ENCODE measurements around the gene DDX1. TPM values are rescaled to one million over a fixed set of nuclear protein-coding genes. Genes with fewer than 3 reads are reported as not detected.
A peak's percentile ranks its signal among the peaks of the same experiment; 100 is the strongest.

DDX1 gene
- total and polyA plus RNA-seq, 9 of the 15 experiments (the other 6 are each of a cell fraction or from before 2014, with no cell fraction given): 116 to 277 (median 232) TPM

- no peak for TF ChIP-seq PHTF2 (CRISPR knock-in tag; IDR thresholded peaks at IDR 0.05)
- TF ChIP-seq SMAD4 (CRISPR knock-in tag; conservative IDR thresholded peaks at IDR 0.05): peak; percentile 78
- TF ChIP-seq GABPB1 (CRISPR knock-in tag; IDR thresholded peaks at IDR 0.05): peak; percentile 100
- peak; percentile 73; the same call in 1 of the 2 replicates for TF ChIP-seq GTF2A2 (tag; IDR thresholded peaks at IDR 0.05)
- no peak for TF ChIP-seq MYBL2 (IDR thresholded peaks at IDR 0.05; ENCODE audit: low read depth)
- no peak for TF ChIP-seq MYBL2 (CRISPR knock-in tag; IDR thresholded peaks at IDR 0.05; ENCODE audit: borderline replicate concordance)
- no peak for TF ChIP-seq MCM3 (IDR thresholded peaks at IDR 0.05)
- peak; percentile 82 for TF ChIP-seq TOE1 (IDR thresholded peaks at IDR 0.05; ENCODE audit: borderline replicate concordance)
- 0 out of 2 replicates have a peak, but pooled peaks have one; percentile 61 for TF ChIP-seq TOE1 (CRISPR knock-in tag; IDR thresholded peaks at IDR 0.05; ENCODE audit: borderline replicate concordance, low read depth)
- TF ChIP-seq RUNX1 (IDR thresholded peaks at IDR 0.05; ENCODE audit: low read depth): no peak
- TF ChIP-seq THRA (IDR thresholded peaks at IDR 0.05): no peak
- TF ChIP-seq ZNF766 (CRISPR knock-in tag; conservative IDR thresholded peaks at IDR 0.05): 0 out of 2 replicates have a peak, but pooled peaks have one; percentile 33
- TF ChIP-seq RBM34 (IDR thresholded peaks at IDR 0.05; ENCODE audit: borderline replicate concordance, insufficient read depth, low read length): no peak
- TF ChIP-seq THRB (CRISPR knock-in tag; conservative IDR thresholded peaks at IDR 0.05): 0 out of 2 replicates have a peak, but pooled peaks have one; percentile 31
- TF ChIP-seq TAL1 (IDR thresholded peaks at IDR 0.05): no peak
- peak; percentile 72; the same call in 1 of the 2 replicates for TF ChIP-seq ETS1 (conservative IDR thresholded peaks at IDR 0.05; ENCODE audit: control insufficient read depth, low read depth, low read length)
- TF ChIP-seq MXD1 (CRISPR knock-in tag; IDR thresholded peaks at IDR 0.05; ENCODE audit: borderline replicate concordance, poor library complexity, severe bottlenecking): peak; percentile 46
- 0 out of 2 replicates have a peak, but pooled peaks have one; percentile 20 for TF ChIP-seq ZNF707 (CRISPR knock-in tag; conservative IDR thresholded peaks at IDR 0.05)
- TF ChIP-seq DIDO1 (tag; IDR thresholded peaks at IDR 0.05; ENCODE audit: low read depth): peak; percentile 88; the same call in 1 of the 2 replicates
- peak; percentile 45; the same call in 1 of the 2 replicates for TF ChIP-seq ZBTB12 (CRISPR knock-in tag; IDR thresholded peaks at IDR 0.05)
- TF ChIP-seq POLR2AphosphoS5 (IDR thresholded peaks at IDR 0.05; ENCODE audit: control insufficient read depth, insufficient read depth, low read depth, low read length): peak; percentile 91
Measured at GRCh38 chr2:15591692-15592463, at the start of gene DDX1 (continued).

Data from K562 (cell line).